ENCODE data around the gene GGNBP2. TPM values are rescaled to one million over a fixed set of nuclear protein-coding genes. Genes with fewer than 3 reads are reported as not detected.

The GGNBP2 gene
- total and polyA plus RNA-seq, 2 of the 8 experiments (the other 6 are each of a cell fraction or from before 2014, with no cell fraction given): 29.2 to 35.8 TPM

- Histone ChIP-seq H3K23me2 (ENCODE audit: low read depth, low read length) (peaks cover 11% of the 10 kb centered on the region), H3K18ac (ENCODE audit: extremely low read depth, low read length) (no peak overlapping the region), H3K4me2 (ENCODE audit: insufficient read depth in 1 of 2, low read depth in 2 of 2, low read length in 2 of 2) (no peak overlapping the region), H3K27ac (ENCODE audit: low read depth, low read length) (no peak overlapping the region), H3K9ac (replicated peaks in 1 of 4; ENCODE audit: extremely low read depth in 1 of 4, low read depth in 3 of 4, low read length in 3 of 4) (no peak overlapping the region), H2AK5ac (ENCODE audit: low read depth, low read length) (no peak overlapping the region), H3K9me3 (ENCODE audit: insufficient read depth in 2 of 2, low read depth in 1 of 2, low read length in 1 of 2) (no peaks in the 10 kb centered on the region), H2BK15ac (ENCODE audit: low read length) (no peak overlapping the region), H3K23ac (ENCODE audit: insufficient read length) (no peak overlapping the region), H4K20me1 (replicated peaks in 1 of 2; ENCODE audit: control insufficient read depth in 1 of 2, insufficient read depth in 2 of 2, low read length in 2 of 2) (peaks cover 0 to 2% of the 10 kb centered on the region in 2 experiments), H2BK12ac (ENCODE audit: low read depth, low read length) (no peak overlapping the region), H2BK5ac (ENCODE audit: low read depth, low read length) (no peak overlapping the region), H3K27me3 (replicated peaks in 1 of 4; ENCODE audit: control insufficient read depth in 3 of 4, extremely low read depth in 1 of 4, insufficient read depth in 3 of 4, low read length in 3 of 4) (no peaks in the 10 kb centered on the region), H3K36me3 (ENCODE audit: control insufficient read depth in 2 of 4, insufficient read depth in 4 of 4, low read length in 3 of 4) (peaks cover 3 to 18% (median 8%) of the 10 kb centered on the region in 4 experiments; a peak in 5 of 8 replicates), H2BK20ac (ENCODE audit: low read length) (no peak overlapping the region), H3K4me3 (ENCODE audit: extremely low read depth in 1 of 4, insufficient read depth in 2 of 4, low read depth in 3 of 4, low read length in 4 of 4) (no peak overlapping the region), H4K5ac (ENCODE audit: insufficient read length, low read depth, low read length) (no peak overlapping the region), H3K4me1 (replicated peaks in 1 of 4; ENCODE audit: control insufficient read depth in 3 of 4, insufficient read depth in 4 of 4, low read length in 3 of 4) (no peaks in the 10 kb centered on the region; a peak in 1 of 7 replicates), H3K56ac (replicated peaks; ENCODE audit: insufficient read length, low read depth, low read length) (no peak overlapping the region), H2AFZ (ENCODE audit: low read length) (no peak overlapping the region), H3K14ac (ENCODE audit: insufficient read length) (no peak overlapping the region), H4K91ac (replicated peaks; ENCODE audit: insufficient read length, low read length) (no peak overlapping the region), H3K79me1 (ENCODE audit: low read depth, low read length) (peaks cover 6% of the 10 kb centered on the region), H3K4ac (replicated peaks; ENCODE audit: insufficient read length, low read depth, low read length) (no peak overlapping the region), H3K79me2 (ENCODE audit: control insufficient read depth in 1 of 2, insufficient read depth in 2 of 2, low read length in 2 of 2) (peaks cover 0 to 19% of the 10 kb centered on the region in 2 experiments; a peak in 2 of 4 replicates), H4K8ac (ENCODE audit: extremely low read depth, insufficient read depth, low read length) (no peak overlapping the region), H2BK120ac (replicated peaks; ENCODE audit: low read depth, low read length) (no peak overlapping the region)
- 100% methylated on average over 3 of the region's 3 CpGs; no CpG with 5 or more reads in 1 of the 2 experiments for WGBS, 2 experiments (ENCODE audit: extremely low coverage in 1 of 2, insufficient coverage in 1 of 2, insufficient read length in 1 of 2, insufficient replicate concordance in 2 of 2, low coverage in 1 of 2, low lambda C conversion rate in 2 of 2, missing lambda C conversion rate in 1 of 2)
- POLR2A ChIA-PET (ENCODE audit: partially characterized antibody): interaction anchor here (0.8 to 1.6 kb wide), 2 partner anchors 17 to 52 kb away, joined by 3 to 5 read pairs; no protein-coding TSS in a partner anchor
- TF ChIP-seq, protein P1, sequence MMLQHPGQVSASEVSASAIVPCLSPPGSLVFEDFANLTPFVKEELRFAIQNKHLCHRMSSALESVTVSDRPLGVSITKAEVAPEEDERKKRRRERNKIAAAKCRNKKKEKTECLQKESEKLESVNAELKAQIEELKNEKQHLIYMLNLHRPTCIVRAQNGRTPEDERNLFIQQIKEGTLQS (IDR thresholded peaks at IDR 0.05; ENCODE audit: insufficient read depth, low read depth, low read length): no peak
- TF ChIP-seq EP300 (IDR thresholded peaks at IDR 0.05; ENCODE audit: borderline replicate concordance in 1 of 2, low read depth in 2 of 2, low read length in 2 of 2): no peak
- TF ChIP-seq EZH2 (IDR thresholded peaks at IDR 0.05; ENCODE audit: low read depth, low read length, severe bottlenecking): no peak
- no peak for TF ChIP-seq TAF7 (optimal IDR thresholded peaks at IDR 0.05; ENCODE audit: borderline replicate concordance, low read depth, low read length)
- TF ChIP-seq RFX5 (IDR thresholded peaks at IDR 0.05; ENCODE audit: borderline replicate concordance, low read depth, low read length): no peak
- no peak for TF ChIP-seq BACH1 (IDR thresholded peaks at IDR 0.05; ENCODE audit: low read length)
- no peak for TF ChIP-seq KDM1A (IDR thresholded peaks at IDR 0.05; ENCODE audit: borderline replicate concordance, low read length)
- CTCF ChIA-PET (ENCODE audit: partially characterized antibody): no interaction called here
- no peak for DNase-seq (ENCODE audit: low read depth in 1 of 2, low spot score in 2 of 2)
- FAIRE-seq: no peak
These were observed 4.0 kb upstream of the GGNBP2 start for GRCh38 chr17:36540696-36541095.
